ENCODE data around the gene PRRG2.

PRRG2 gene

DNA sequence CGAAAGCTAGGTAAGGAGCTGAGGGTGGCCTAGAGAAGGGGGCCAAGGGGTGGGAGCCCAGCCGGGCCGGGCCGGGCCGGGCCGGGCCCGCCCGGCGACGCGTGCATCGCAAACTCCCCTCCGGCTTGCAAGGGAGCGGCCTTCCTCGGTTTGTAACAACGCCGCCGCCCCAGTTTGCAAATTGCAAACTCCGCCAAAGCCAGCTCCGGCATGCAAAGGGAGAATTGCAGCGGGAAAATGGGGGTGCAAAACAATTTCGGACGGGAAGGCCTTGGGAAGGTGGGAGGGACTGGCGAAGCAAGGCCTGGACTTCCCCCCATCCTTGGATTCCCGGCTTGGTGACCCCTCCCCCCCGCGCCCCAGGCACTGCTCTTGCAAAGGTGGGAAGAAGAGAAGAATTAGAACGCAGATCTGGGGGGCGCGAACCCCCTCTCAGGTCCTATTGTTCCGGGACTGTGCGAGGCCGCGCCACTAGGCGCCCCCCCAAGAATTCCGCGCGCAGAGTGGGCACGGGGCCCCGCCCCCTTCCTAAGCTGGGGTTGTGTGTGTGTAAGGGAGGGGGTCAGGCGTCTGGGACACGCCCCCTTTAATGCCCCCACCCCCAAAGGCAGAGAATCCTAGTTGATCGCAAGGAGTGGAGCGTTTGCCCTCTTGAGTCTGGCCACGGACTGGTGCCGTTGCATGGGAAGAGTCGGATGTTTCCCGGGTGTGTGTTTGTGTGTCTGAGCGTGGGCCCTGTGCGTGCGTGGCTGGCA lies 10.8 kb downstream of the PRRG2 start:
- Mint-ChIP-seq H3K27me3 (ENCODE audit: low read depth, poor library complexity) (peaks cover 3% of the 10 kb centered on the region), H3K9me3 (no peaks in the 10 kb centered on the region), H3K4me1 (peaks cover 38% of the 10 kb centered on the region), H3K36me3 (ENCODE audit: low read depth) (peaks cover 9% of the 10 kb centered on the region), H3K4me3 (peak overlapping the region; percentile 90), H3K27ac (peak overlapping the region; percentile 78)
- peak; percentile 62 for DNase-seq
- TF ChIP-seq, protein P1, sequence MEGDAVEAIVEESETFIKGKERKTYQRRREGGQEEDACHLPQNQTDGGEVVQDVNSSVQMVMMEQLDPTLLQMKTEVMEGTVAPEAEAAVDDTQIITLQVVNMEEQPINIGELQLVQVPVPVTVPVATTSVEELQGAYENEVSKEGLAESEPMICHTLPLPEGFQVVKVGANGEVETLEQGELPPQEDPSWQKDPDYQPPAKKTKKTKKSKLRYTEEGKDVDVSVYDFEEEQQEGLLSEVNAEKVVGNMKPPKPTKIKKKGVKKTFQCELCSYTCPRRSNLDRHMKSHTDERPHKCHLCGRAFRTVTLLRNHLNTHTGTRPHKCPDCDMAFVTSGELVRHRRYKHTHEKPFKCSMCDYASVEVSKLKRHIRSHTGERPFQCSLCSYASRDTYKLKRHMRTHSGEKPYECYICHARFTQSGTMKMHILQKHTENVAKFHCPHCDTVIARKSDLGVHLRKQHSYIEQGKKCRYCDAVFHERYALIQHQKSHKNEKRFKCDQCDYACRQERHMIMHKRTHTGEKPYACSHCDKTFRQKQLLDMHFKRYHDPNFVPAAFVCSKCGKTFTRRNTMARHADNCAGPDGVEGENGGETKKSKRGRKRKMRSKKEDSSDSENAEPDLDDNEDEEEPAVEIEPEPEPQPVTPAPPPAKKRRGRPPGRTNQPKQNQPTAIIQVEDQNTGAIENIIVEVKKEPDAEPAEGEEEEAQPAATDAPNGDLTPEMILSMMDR (IDR thresholded peaks at IDR 0.05): no peak

DNA sequence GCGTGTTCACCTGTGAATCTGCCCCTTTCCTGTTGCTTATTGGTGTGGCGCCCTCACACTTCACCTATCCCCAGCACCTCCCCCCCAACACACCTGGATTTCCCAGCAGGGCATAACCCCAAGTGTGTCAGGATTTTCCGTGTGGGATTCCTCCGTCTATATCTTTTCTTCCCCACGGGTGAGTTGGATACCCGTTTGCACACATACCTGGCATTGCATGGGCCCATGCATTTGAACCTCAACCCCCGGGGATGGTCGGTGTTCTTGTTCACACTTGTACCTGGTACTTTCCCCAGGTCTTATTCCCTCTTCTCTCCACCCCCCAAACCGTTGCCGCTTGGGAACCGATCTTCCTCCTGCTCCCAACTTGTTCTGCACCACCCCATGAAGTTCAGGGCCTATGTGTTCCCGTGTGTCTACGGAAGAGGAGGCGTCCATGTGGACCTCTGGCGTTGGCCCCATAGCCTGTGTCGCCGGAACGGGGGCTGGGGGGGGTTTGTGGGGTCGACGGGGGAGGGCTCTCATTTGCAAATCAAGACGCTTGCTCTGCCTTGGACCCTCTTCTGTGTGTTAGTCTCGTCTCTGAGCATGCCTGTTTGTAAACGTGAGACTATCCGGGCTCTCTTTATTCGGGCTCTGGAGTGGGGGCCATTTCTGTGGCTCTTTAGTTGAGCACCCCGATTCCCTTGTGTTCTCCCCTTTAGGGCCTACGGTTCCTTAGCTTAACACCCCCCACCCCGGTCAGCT lies 11.5 kb downstream of the PRRG2 start:
- peak; percentile 40 for DNase-seq
- TF ChIP-seq, protein P1 (IDR thresholded peaks at IDR 0.05): no peak
- Mint-ChIP-seq H3K27me3 (ENCODE audit: low read depth, poor library complexity) (peaks cover 3% of the 10 kb centered on the region), H3K4me3 (peak overlapping the region; percentile 90), H3K9me3 (no peaks in the 10 kb centered on the region), H3K36me3 (ENCODE audit: low read depth) (peaks cover 9% of the 10 kb centered on the region), H3K27ac (peak overlapping the region; percentile 78), H3K4me1 (peaks cover 38% of the 10 kb centered on the region)

DNA sequence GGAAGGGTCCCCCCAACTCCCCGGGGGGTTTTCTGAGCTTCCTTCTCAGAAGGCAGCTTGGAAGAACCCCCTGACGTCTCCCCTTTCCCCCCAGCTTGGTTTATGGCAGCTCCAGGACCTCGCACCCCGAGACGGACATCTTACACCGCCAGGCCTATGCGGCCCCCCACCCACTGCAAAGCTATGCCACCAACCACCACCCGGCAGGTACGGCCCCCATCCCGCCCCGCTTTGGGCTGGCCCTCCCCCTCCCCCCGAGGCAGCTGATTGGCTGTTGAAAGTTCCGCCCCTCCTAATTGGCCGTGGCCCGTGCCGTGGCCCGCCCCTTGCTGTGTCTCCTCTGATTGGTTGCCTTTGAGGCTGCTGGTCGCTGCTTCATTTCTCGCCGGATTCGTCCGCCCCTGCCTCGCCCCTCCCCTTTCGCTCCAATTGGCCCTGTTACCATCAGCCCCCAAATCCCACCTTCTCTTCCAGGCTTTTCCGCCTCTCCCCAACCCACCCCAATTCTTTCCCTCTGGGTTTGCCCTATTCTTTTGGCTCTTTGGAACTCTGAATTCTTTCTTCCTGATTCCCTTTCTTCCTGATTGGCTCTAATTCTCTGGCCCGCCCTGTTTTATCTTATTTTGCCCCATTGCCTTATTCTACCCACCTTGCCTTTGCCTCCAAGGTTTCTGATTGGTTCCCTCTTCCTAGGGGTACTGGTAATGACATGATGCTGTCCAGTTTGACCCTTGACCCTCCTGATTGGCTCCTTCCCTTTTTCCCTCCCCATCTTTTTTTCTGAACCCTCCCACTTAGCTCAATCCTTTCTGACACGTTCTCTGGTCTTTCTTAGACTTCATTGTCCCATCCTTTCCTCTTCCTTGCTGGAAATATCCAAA lies 12.4 kb downstream of the PRRG2 start:
- Mint-ChIP-seq H3K4me3 (peak overlapping the region; percentile 90), H3K36me3 (ENCODE audit: low read depth) (peaks cover 9% of the 10 kb centered on the region), H3K27ac (peak overlapping the region; percentile 78), H3K9me3 (no peaks in the 10 kb centered on the region), H3K4me1 (peaks cover 33% of the 10 kb centered on the region), H3K27me3 (ENCODE audit: low read depth, poor library complexity) (peaks cover 3% of the 10 kb centered on the region)
- DNase-seq: peak; percentile 94
- TF ChIP-seq, protein P1 (IDR thresholded peaks at IDR 0.05): no peak

DNA sequence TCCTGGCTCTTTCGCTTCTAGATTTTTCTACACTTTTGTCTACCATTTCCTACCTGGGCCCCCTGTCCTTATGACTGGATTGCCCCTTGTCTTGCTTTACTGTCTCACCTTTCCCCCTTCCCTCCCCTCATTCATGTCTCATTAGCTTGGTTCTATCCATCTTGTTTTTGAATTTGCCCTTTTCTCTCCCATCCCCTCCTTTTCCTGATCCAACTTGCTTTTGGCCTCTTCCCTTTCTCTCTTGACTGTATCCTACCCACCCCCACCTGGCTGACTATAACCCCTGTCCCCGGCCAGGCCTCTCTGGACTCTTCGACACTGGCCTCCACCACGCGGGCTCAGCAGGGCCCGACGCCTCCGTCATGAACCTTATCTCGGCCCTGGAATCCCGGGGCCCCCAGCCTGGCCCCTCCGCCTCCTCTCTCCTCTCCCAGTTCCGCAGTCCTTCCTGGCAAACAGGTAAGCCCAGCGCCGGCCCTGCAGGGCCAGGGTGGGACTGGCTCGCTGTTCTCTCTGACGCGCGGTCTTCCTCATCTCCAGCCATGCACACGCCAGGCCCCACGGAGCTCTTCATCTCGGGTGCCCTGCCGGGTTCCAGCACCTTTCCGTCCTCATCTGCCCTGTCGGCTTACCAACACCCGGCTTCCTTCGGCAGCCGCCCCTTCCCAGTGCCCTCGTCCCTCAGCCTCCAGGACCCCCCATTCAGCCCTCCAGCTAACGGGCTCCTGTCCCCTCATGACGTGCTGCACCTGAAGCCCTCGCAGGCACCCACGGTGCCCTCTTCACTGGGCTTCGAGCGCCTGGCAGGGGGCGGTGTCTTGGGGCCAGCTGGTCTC lies 13.3 kb downstream of the PRRG2 start:
- Mint-ChIP-seq H3K4me3 (peak overlapping the region; percentile 90), H3K4me1 (peaks cover 27% of the 10 kb centered on the region), H3K36me3 (ENCODE audit: low read depth) (peaks cover 14% of the 10 kb centered on the region), H3K27ac (no peak overlapping the region), H3K27me3 (ENCODE audit: low read depth, poor library complexity) (peaks cover 3% of the 10 kb centered on the region), H3K9me3 (no peaks in the 10 kb centered on the region)
- no peak for DNase-seq
- TF ChIP-seq, protein P1 (IDR thresholded peaks at IDR 0.05): no peak

Measured in nephron progenitor cell (in vitro differentiated cells).